Fibroblast of mammary gland (primary cell): ENCODE data around the gene CACNB4.

ENCODE experiments used
- DNase-seq: peaks from one replicate; pipeline ENCODE4 v3.0.0-alpha.2; 2010; ENCODE audit warnings: low read depth
- H3K4me3 ChIP-seq: 2 replicates; pipeline ENCODE4 v1.5.1; 2011; ENCODE audit warnings: low read depth, mild to moderate bottlenecking, low read length, moderate library complexity; ENCODE audit not compliant: control insufficient read depth
- TF ChIP-seq, protein P1 (sequence below): conservative IDR thresholded peaks from 2 replicates; pipeline ENCODE4 v1.5.1; 2011; ENCODE audit warnings: low read depth, low read length, inconsistent platforms; ENCODE audit not compliant: control insufficient read depth, insufficient read depth

CACNB4 gene

DNA sequence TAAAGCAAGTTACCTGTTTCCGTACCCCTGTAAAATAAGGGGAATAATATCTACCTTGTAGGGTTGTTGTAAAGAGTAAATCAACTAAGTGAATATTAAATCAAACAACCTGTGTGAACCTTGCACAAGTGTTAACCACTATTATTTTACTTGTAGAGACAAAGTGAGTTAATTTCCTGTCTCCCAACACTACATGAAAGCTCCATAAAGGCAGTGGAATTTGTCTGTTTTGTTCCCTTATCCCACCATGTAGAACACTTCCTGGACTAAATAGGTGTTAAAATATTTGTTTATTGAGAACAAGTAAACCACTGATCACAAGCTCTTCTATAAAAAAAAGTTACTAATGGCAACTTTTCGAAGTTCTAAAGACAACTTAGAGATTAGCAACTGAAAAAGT lies 274.0 kb downstream of the CACNB4 start:
- no peak overlapping the region for H3K4me3 ChIP-seq
- no peak for DNase-seq
- TF ChIP-seq, protein P1, sequence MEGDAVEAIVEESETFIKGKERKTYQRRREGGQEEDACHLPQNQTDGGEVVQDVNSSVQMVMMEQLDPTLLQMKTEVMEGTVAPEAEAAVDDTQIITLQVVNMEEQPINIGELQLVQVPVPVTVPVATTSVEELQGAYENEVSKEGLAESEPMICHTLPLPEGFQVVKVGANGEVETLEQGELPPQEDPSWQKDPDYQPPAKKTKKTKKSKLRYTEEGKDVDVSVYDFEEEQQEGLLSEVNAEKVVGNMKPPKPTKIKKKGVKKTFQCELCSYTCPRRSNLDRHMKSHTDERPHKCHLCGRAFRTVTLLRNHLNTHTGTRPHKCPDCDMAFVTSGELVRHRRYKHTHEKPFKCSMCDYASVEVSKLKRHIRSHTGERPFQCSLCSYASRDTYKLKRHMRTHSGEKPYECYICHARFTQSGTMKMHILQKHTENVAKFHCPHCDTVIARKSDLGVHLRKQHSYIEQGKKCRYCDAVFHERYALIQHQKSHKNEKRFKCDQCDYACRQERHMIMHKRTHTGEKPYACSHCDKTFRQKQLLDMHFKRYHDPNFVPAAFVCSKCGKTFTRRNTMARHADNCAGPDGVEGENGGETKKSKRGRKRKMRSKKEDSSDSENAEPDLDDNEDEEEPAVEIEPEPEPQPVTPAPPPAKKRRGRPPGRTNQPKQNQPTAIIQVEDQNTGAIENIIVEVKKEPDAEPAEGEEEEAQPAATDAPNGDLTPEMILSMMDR: no peak

DNA sequence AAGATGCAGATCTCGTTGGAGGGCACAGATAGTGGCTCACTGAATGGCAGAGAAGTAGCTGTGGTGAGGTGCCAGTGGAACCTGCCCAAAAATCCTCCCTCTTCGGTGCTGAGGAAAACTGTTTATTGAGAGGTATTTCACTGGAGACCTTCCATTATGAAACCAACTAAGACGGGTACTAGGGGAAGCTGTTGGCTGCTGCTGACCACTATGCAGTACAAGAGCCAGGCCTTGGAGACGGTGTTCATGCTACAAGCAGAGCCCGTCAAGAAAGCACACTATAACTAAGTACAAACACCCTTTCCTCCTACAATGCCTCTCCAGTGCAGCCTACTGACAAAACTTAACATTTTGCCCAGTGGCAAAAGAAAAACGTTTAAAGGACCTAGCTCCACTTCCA lies 275.2 kb downstream of the CACNB4 start:
- TF ChIP-seq, protein P1: no peak
- no peak for DNase-seq
- H3K4me3 ChIP-seq: no peak overlapping the region

DNA sequence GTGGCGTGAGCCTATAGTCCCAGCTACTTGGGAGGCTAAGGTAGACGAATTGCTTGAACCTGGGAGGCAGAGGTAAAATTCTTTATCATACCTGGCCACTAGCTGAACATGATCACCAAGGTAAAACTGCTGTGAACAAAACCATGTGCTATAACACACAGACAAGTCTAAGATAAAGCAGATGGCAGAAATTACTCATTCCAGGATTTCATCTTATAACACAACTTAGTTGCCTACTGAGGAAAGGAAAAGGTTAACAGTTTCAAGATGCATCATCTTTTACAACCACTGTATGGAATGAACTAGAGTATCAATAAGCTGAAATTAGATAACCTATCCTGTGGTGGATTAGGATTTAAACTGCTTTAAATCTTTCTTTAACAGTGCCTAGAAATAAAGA lies 278.9 kb downstream of the CACNB4 start:
- DNase-seq: no peak
- TF ChIP-seq, protein P1: no peak
- no peak overlapping the region for H3K4me3 ChIP-seq

DNA sequence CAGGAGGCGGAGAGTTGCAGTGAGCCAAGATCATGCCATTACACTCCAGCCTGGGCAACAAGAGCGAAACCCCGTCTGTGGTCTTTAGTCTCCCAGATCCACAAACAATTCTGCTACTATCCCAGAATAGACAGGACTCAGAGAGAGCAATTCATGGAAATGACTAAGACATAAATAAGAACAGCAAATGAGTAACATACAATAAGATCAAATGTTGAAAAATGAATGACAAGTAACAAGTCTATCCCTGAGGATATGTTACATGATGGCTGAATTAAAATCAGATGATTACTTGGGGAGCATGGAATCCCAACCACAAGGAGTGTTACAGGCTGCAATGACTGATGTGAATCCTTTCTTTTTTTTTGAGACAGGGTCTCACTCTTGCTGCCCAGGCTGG lies 280.9 kb downstream of the CACNB4 start:
- TF ChIP-seq, protein P1: no peak
- no peak overlapping the region for H3K4me3 ChIP-seq
- DNase-seq: no peak

DNA sequence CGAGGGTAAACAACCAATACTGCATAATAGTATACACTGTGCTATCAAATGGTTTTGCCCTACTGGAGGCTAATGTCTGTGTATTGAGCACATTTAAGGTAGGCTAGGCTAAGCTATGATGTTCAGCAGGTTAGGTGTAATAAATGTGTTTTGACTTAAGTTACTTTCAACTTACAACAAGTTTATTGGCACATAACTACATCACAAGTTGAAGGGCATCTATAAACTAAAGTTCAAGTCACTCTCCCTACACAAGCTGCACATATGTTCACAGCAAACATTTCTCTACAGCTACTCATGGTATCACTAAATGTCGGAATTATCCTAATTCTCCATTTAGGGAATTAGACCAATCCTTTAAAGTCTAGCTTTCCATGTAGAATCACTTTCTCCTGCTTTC lies 282.0 kb downstream of the CACNB4 start:
- TF ChIP-seq, protein P1: no peak
- no peak for DNase-seq
- H3K4me3 ChIP-seq: no peak overlapping the region

DNA sequence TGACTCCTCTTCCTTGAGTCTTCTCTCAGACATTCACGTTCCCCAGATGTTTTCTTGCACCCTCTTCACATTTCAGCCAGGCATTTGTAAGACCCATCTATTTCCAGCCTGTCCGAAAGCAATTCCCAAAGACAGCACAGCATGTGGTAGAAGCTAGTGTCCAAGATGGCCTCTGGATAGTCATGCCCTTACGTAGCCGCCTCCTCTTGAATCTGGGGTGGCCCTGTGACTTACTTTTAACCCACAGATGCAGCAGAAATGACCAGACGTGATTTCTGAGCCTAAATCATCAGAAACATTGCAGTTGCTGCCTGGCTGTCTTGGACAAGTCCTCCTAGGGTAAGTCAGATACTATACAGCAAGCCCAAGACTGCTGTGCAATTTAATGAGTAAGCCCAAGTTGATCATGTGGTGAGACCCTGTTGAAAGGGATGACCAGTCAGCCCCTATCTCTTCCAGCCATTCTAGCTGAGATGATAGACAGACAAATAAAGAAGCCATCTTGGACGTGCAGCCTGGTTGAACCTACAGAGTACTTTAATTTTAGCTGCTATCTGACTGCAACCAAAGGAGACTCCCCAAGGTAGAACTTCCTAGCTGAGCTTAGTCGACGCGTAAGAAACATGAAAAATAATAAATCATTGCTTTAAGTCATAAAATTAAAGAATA lies 282.9 kb downstream of the CACNB4 start:
- TF ChIP-seq, protein P1: no peak
- DNase-seq: no peak
- H3K4me3 ChIP-seq: no peak overlapping the region

DNA sequence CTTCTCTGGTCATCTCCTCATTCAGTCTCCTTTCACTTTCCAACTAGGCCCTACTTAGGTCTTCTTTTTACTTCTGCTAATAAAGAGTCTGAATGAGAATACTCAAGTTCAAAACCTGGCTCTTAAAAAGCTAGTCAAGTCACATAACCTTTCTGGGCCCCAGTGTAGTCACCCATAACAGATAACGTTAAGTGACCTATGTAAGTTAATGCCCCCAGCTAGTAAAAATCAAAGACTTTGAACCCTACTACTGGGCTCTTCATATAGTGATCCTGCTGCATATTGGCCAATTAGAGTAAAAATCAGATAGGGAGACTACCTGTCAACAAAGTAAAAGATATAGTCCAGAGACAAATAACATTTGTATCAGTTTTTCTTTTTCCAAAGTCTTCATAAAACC lies 288.4 kb downstream of the CACNB4 start:
- no peak overlapping the region for H3K4me3 ChIP-seq

More for the DNA sequence above, 288.4 kb downstream of the CACNB4 start:
- TF ChIP-seq, protein P1: no peak
- DNase-seq: no peak
